CD8-positive, alpha-beta memory T cell (primary cell): Measurements from ENCODE around the gene KMT2C. TPM values are rescaled to one million over a fixed set of nuclear protein-coding genes. Genes with fewer than 3 reads are reported as not detected.

Experiments
- CTCF ChIA-PET: fragments of 350-600 bp; sonication (Branson Sonifier 250); formaldehyde crosslinking; loops from one replicate; lab custom pipeline; 2021; ENCODE audit warnings: antibody characterized with exemption; lab: Charles Lee
- POLR2A ChIA-PET: fragments of 350-600 bp; sonication (Branson Sonifier 250); formaldehyde crosslinking; loops from one replicate; lab custom pipeline; 2021; ENCODE audit warnings: antibody characterized with exemption; lab: Charles Lee
- DNase-seq, 5 donors: peaks; one replicate each; pipeline versions ENCODE4 v3.0.0 to v3.0.0-alpha.2; 2020 to 2022; ENCODE audit warnings: mixed read lengths in 1 of 5
- H3K27ac ChIP-seq: one replicate; pipeline ENCODE4 v1.7.0; 2013; ENCODE audit warnings: low read depth, mild to moderate bottlenecking, low read length, moderate library complexity
- H3K27me3 ChIP-seq: 2 replicates; pipeline ENCODE4 v1.7.0; 2013; ENCODE audit warnings: low read length, mild to moderate bottlenecking; ENCODE audit not compliant: insufficient read depth, poor library complexity, severe bottlenecking
- H3K36me3 ChIP-seq: 2 replicates; pipeline ENCODE4 v1.7.0; 2013; ENCODE audit warnings: mild to moderate bottlenecking, low read length, moderate library complexity; ENCODE audit not compliant: insufficient read depth
- H3K4me1 ChIP-seq: 2 replicates; pipeline ENCODE4 v1.7.0; 2013; ENCODE audit warnings: mild to moderate bottlenecking, low read length, moderate library complexity; ENCODE audit not compliant: insufficient read depth
- H3K4me3 ChIP-seq: 2 replicates; pipeline ENCODE4 v1.7.0; 2013; ENCODE audit warnings: mild to moderate bottlenecking, low read length
- H3K9me3 ChIP-seq: 2 replicates; pipeline ENCODE4 v1.7.0; 2013; ENCODE audit warnings: mild to moderate bottlenecking, low read length
- H3K27ac Mint-ChIP-seq, 8 donors: one replicate each; pipeline ENCODE4 v1.8.0; 2020 to 2021; ENCODE audit warnings: mixed read lengths in 8 of 8, mild to moderate bottlenecking in 6 of 8, inconsistent platforms in 3 of 8, moderate library complexity in 3 of 8
- H3K27me3 Mint-ChIP-seq, 2 donors: one replicate each; pipeline ENCODE4 v1.8.0; 2020 to 2021; ENCODE audit warnings: mixed read lengths in 2 of 2, mild to moderate bottlenecking in 1 of 2, moderate library complexity in 1 of 2
- H3K36me3 Mint-ChIP-seq, 3 donors: one replicate each; pipeline ENCODE4 v1.8.0; 2020 to 2021; ENCODE audit warnings: mixed read lengths in 3 of 3, inconsistent platforms in 1 of 3, mild to moderate bottlenecking in 1 of 3
- H3K4me1 Mint-ChIP-seq, 3 donors: one replicate each; pipeline ENCODE4 v1.8.0; 2020 to 2021; ENCODE audit warnings: mixed read lengths in 3 of 3, inconsistent platforms in 1 of 3, mild to moderate bottlenecking in 1 of 3
- H3K4me3 Mint-ChIP-seq, 7 donors: one replicate each; pipeline ENCODE4 v1.8.0; 2020 to 2021; ENCODE audit warnings: mixed read lengths in 7 of 7, mild to moderate bottlenecking in 6 of 7, moderate library complexity in 4 of 7, inconsistent platforms in 2 of 7
- H3K9me3 Mint-ChIP-seq, 5 donors: one replicate each; pipeline ENCODE4 v1.8.0; 2020 to 2022; ENCODE audit warnings: mixed read lengths in 5 of 5, mild to moderate bottlenecking in 3 of 5, moderate library complexity in 2 of 5, inconsistent platforms in 1 of 5
- polyA plus RNA-seq: library from polyadenylated mRNA; unstranded; fragments of 300-500 nt; fragmentation: Illumina TruSeq; gene quantifications from one replicate; pipeline ENCODE4 v1.2.3, GENCODE V29; 2021
- total RNA-seq, 2 experiments: library from RNA; stranded (reverse); gene quantifications; one replicate each; pipeline ENCODE4 v1.2.3, GENCODE V29; 2021

The KMT2C gene
- total and polyA plus RNA-seq, 3 experiments from 2014 or later = 18.7 to 45.3 (median 42.0) TPM

- Mint-ChIP-seq H3K4me1 (no peaks in the 10 kb centered on the region), H3K4me3 (no peak overlapping the region), H3K27me3 (no peaks in the 10 kb centered on the region), H3K36me3 (peaks cover 22 to 81% (median 36%) of the 10 kb centered on the region in 3 donors), H3K9me3 (peaks cover 0 to 12% (median 7%) of the 10 kb centered on the region in 5 donors), H3K27ac (no peak overlapping the region)
- no peak overlapping the region for H3K27ac ChIP-seq
- no peaks in the 10 kb centered on the region for H3K4me1 ChIP-seq
- H3K4me3 ChIP-seq = no peak overlapping the region
- H3K36me3 ChIP-seq = peaks cover 17% of the 10 kb centered on the region
- DNase-seq = no peak
- H3K27me3 ChIP-seq = no peaks in the 10 kb centered on the region
- H3K9me3 ChIP-seq = peaks cover 6% of the 10 kb centered on the region
- CTCF ChIA-PET = no interaction called here
- POLR2A ChIA-PET = no interaction called here
Observed at GRCh38 chr7:152128741-152129461, 306.9 kb downstream of the KMT2C start.

- no peaks in the 10 kb centered on the region for H3K27me3 Mint-ChIP-seq
- H3K4me3 ChIP-seq = no peak overlapping the region
- H3K4me3 Mint-ChIP-seq = no peak overlapping the region
Observed at GRCh38 chr7:152128252-152128651, 307.6 kb downstream of the KMT2C start.

GRCh38 chr7:152127229-152127628 is 308.6 kb downstream of the KMT2C start:
- Mint-ChIP-seq H3K4me3 (no peak overlapping the region), H3K27ac (peak overlapping the region in 1 of 8 donors; percentile 62)
- CTCF ChIA-PET = interaction anchor here (1.2 kb wide), 1 partner anchor 18 kb away, joined by 4 read pairs; no protein-coding TSS in a partner anchor

More at GRCh38 chr7:152128252-152128651, 307.6 kb downstream of the KMT2C start:
- peaks cover 6% of the 10 kb centered on the region for H3K9me3 ChIP-seq
- Mint-ChIP-seq H3K4me1 (no peaks in the 10 kb centered on the region), H3K9me3 (peaks cover 0 to 12% (median 7%) of the 10 kb centered on the region in 5 donors), H3K36me3 (peaks cover 29 to 81% (median 42%) of the 10 kb centered on the region in 3 donors), H3K27ac (no peak overlapping the region)
- ChIA-PET CTCF (no interaction called here), POLR2A (no interaction called here)
- H3K27ac ChIP-seq = no peak overlapping the region
- H3K36me3 ChIP-seq = peaks cover 21% of the 10 kb centered on the region
- H3K4me1 ChIP-seq = no peaks in the 10 kb centered on the region
- H3K27me3 ChIP-seq = no peaks in the 10 kb centered on the region
- no peak for DNase-seq

GRCh38 chr7:152126741-152127140 is 309.1 kb downstream of the KMT2C start:
- Mint-ChIP-seq H3K27ac (peak overlapping the region in 4 of 8 donors; percentile 51 to 89 (median 72)), H3K27me3 (no peaks in the 10 kb centered on the region), H3K9me3 (peaks cover 0 to 12% (median 7%) of the 10 kb centered on the region in 5 donors), H3K36me3 (peaks cover 36 to 82% (median 58%) of the 10 kb centered on the region in 3 donors), H3K4me3 (no peak overlapping the region), H3K4me1 (peaks cover 7 to 13% (median 9%) of the 10 kb centered on the region in 3 donors)
- H3K36me3 ChIP-seq = peaks cover 22% of the 10 kb centered on the region
- no peak for DNase-seq
- H3K4me3 ChIP-seq = no peak overlapping the region
- H3K27ac ChIP-seq = no peak overlapping the region
- H3K9me3 ChIP-seq = peaks cover 6% of the 10 kb centered on the region
- CTCF ChIA-PET = interaction anchor here (1.2 kb wide), 1 partner anchor 18 kb away, joined by 4 read pairs; no protein-coding TSS in a partner anchor
- H3K4me1 ChIP-seq = no peaks in the 10 kb centered on the region
- POLR2A ChIA-PET = interaction anchor here (0.6 kb wide), 1 partner anchor 120 kb away, joined by 3 read pairs; no protein-coding TSS in a partner anchor
- no peaks in the 10 kb centered on the region for H3K27me3 ChIP-seq

More at GRCh38 chr7:152127229-152127628, 308.6 kb downstream of the KMT2C start:
- peaks cover 6% of the 10 kb centered on the region for H3K9me3 ChIP-seq
- H3K36me3 ChIP-seq = peaks cover 21% of the 10 kb centered on the region
- H3K36me3 Mint-ChIP-seq = peaks cover 36 to 83% (median 53%) of the 10 kb centered on the region in 3 donors
- peaks cover 0 to 12% (median 7%) of the 10 kb centered on the region in 5 donors for H3K9me3 Mint-ChIP-seq
- H3K4me1 Mint-ChIP-seq = peaks cover 5 to 8% (median 6%) of the 10 kb centered on the region in 3 donors
- POLR2A ChIA-PET = no interaction called here
- no peak overlapping the region for H3K27ac ChIP-seq
- no peaks in the 10 kb centered on the region for H3K4me1 ChIP-seq
- H3K4me3 ChIP-seq = no peak overlapping the region
- no peaks in the 10 kb centered on the region for H3K27me3 ChIP-seq
- H3K27me3 Mint-ChIP-seq = no peaks in the 10 kb centered on the region
- no peak for DNase-seq

- peaks cover 46% of the 10 kb centered on the region for H3K36me3 ChIP-seq
- H3K9me3 Mint-ChIP-seq = peaks cover 0 to 12% (median 7%) of the 10 kb centered on the region in 5 donors
- H3K27me3 ChIP-seq = no peaks in the 10 kb centered on the region
- H3K27me3 Mint-ChIP-seq = no peaks in the 10 kb centered on the region
- peaks cover 11 to 17% (median 14%) of the 10 kb centered on the region in 3 donors for H3K4me1 Mint-ChIP-seq
- H3K4me1 ChIP-seq = no peaks in the 10 kb centered on the region
- ChIA-PET POLR2A (no interaction called here), CTCF (no interaction called here)
- no peak overlapping the region for H3K4me3 ChIP-seq
- no peak overlapping the region for H3K4me3 Mint-ChIP-seq
- H3K27ac ChIP-seq = no peak overlapping the region
- DNase-seq = no peak
- H3K27ac Mint-ChIP-seq = peak overlapping the region in 3 of 8 donors; percentile 8 to 51 (median 50)
- peaks cover 6% of the 10 kb centered on the region for H3K9me3 ChIP-seq
- peaks cover 47 to 91% (median 63%) of the 10 kb centered on the region in 3 donors for H3K36me3 Mint-ChIP-seq
Observed at GRCh38 chr7:152122540-152122939, 313.3 kb downstream of the KMT2C start.

- H3K27me3 Mint-ChIP-seq = no peaks in the 10 kb centered on the region
- H3K4me1 ChIP-seq = no peaks in the 10 kb centered on the region
- H3K4me3 ChIP-seq = no peak overlapping the region
- H3K36me3 ChIP-seq = peaks cover 46% of the 10 kb centered on the region
- H3K9me3 ChIP-seq = peaks cover 6% of the 10 kb centered on the region
- CTCF ChIA-PET = no interaction called here
- H3K36me3 Mint-ChIP-seq = peaks cover 46 to 91% (median 55%) of the 10 kb centered on the region in 3 donors
- peak overlapping the region in 1 of 7 donors; percentile 9 for H3K4me3 Mint-ChIP-seq
- peaks cover 11 to 17% (median 14%) of the 10 kb centered on the region in 3 donors for H3K4me1 Mint-ChIP-seq
- H3K9me3 Mint-ChIP-seq = peaks cover 0 to 12% (median 7%) of the 10 kb centered on the region in 5 donors
- POLR2A ChIA-PET = no interaction called here
- H3K27ac ChIP-seq = no peak overlapping the region
- H3K27ac Mint-ChIP-seq = peak overlapping the region in 2 of 8 donors; percentile 26 to 50
- no peaks in the 10 kb centered on the region for H3K27me3 ChIP-seq
- DNase-seq = no peak
Observed at GRCh38 chr7:152121432-152121831, 314.4 kb downstream of the KMT2C start.

GRCh38 chr7:152120776-152121175 is 315.0 kb downstream of the KMT2C start:
- no peaks in the 10 kb centered on the region for H3K27me3 Mint-ChIP-seq
- H3K36me3 Mint-ChIP-seq = peaks cover 47 to 91% (median 54%) of the 10 kb centered on the region in 3 donors
- H3K27ac ChIP-seq = no peak overlapping the region
- H3K4me1 Mint-ChIP-seq = peaks cover 11 to 17% (median 14%) of the 10 kb centered on the region in 3 donors
- no peak for DNase-seq
- ChIA-PET POLR2A (no interaction called here), CTCF (no interaction called here)
- no peaks in the 10 kb centered on the region for H3K27me3 ChIP-seq
- peaks cover 6% of the 10 kb centered on the region for H3K9me3 ChIP-seq
- H3K4me3 ChIP-seq = no peak overlapping the region
- no peaks in the 10 kb centered on the region for H3K4me1 ChIP-seq
- H3K4me3 Mint-ChIP-seq = no peak overlapping the region
- H3K27ac Mint-ChIP-seq = peak overlapping the region in 3 of 8 donors; percentile 17 to 51 (median 27)
- H3K36me3 ChIP-seq = peaks cover 46% of the 10 kb centered on the region
- peaks cover 0 to 12% (median 7%) of the 10 kb centered on the region in 5 donors for H3K9me3 Mint-ChIP-seq

- Histone ChIP-seq H3K9me3 (peaks cover 6% of the 10 kb centered on the region), H3K4me3 (no peak overlapping the region), H3K36me3 (peaks cover 46% of the 10 kb centered on the region), H3K4me1 (no peaks in the 10 kb centered on the region), H3K27me3 (no peaks in the 10 kb centered on the region), H3K27ac (no peak overlapping the region)
- Mint-ChIP-seq H3K27me3 (no peaks in the 10 kb centered on the region), H3K4me3 (no peak overlapping the region), H3K4me1 (peaks cover 11 to 17% (median 14%) of the 10 kb centered on the region in 3 donors), H3K9me3 (peaks cover 0 to 12% (median 7%) of the 10 kb centered on the region in 5 donors), H3K27ac (peak overlapping the region in 3 of 8 donors; percentile 17 to 27 (median 17)), H3K36me3 (peaks cover 47 to 90% (median 49%) of the 10 kb centered on the region in 3 donors)
- ChIA-PET POLR2A (no interaction called here), CTCF (no interaction called here)
- no peak for DNase-seq
Observed at GRCh38 chr7:152120210-152120609, 315.6 kb downstream of the KMT2C start.
